Measurements from ENCODE around the gene TAF11L8.

- TF ChIP-seq CTCF (IDR thresholded peaks at IDR 0.05) (no peak), POLR2A (IDR thresholded peaks at IDR 0.05) (no peak), POLR2AphosphoS5 (IDR thresholded peaks at IDR 0.05) (no peak)
These were observed 43.4 kb upstream of the TAF11L8 start, which contains the start of gene TAF11L14 for GRCh38 chr5:17634160-17634559.

All from prostate gland (tissue), 2 donors.